Islet precursor cell (in vitro differentiated cells): ENCODE data around the gene APBA1.
"Not testable (repeated sequence)": the region's sequence is repeated elsewhere in the genome, so short reads cannot be mapped to it uniquely, and the experiment has no call there.

Experiments used
- DNase-seq: peaks from one replicate; pipeline ENCODE4 v3.0.0-alpha.2; 2018

Gene APBA1

DNA sequence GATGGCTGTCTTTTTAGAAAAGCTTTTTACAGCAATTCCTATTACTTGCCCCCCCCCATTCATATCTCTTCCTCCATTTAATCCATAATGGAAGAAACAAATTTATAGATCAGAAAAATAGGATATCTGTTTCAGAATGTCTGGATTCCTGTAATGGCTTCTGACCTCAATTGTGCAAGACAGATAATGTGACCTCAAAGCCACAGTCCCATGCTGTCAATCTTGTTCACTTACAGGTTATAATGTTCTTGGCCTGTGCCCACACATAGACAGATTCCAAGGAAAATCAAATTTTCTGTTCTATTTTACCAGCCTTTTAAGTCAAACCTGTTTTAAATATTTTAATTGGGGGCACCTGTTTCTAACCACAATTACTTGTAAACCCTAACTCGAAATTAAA lies 203.8 kb downstream of the APBA1 start:
- DNase-seq: peak; percentile 4

GRCh38 chr9:69466151-69466550 lies 206.0 kb downstream of the APBA1 start:
- DNase-seq: peak; percentile 34

DNA sequence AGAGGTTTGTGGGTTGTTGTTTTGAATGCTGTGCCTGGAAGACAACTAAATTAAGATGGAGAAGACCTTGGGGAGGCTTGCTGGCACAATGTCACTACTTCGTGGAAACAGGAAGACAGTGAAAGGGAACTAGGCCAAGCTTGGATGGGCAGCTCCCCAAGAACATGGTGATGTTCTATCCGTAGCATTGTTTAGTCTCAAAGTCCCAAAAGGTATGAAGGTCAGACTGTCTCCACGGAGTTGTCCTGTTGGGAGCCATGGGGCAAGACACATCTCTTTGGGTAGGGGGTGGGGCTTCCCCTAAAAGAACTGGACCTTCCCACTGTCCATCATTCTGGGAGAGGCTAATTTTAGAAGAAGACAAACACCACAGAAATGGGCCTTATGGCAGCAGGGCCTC lies 206.7 kb downstream of the APBA1 start:
- peak; percentile 18 for DNase-seq

GRCh38 chr9:69463497-69464068 lies 208.6 kb downstream of the APBA1 start:
- DNase-seq: peak; percentile 24

- DNase-seq: no peak
Measured at GRCh38 chr9:69462394-69462793, 209.8 kb downstream of the APBA1 start.

- peak; percentile 0 for DNase-seq
Measured at GRCh38 chr9:69461103-69461887, 210.9 kb downstream of the APBA1 start.

DNA sequence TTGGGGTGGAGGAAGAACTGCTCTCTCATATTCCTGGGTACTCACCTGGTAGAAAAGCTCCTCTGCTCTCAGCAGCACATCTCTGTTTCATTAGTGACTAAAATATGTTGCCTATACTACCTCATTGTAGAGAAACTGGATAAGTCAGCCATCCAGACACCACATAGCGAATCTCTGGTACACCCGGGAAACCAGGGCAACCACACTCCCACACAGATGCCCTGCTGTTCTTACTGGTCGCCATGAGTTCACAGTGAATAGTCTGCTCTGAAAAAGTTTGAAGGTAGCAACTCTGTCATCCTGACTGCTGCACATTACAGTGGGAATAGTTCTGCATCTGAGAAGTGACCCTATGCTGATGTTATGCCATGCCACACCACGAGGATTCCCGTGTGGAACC lies 212.2 kb downstream of the APBA1 start:
- DNase-seq: peak; percentile 18

- DNase-seq: no peak
Measured at GRCh38 chr9:69458176-69458575, 214.0 kb downstream of the APBA1 start.

GRCh38 chr9:69456201-69456600 lies 216.0 kb downstream of the APBA1 start:
- DNase-seq: peak; percentile 38

GRCh38 chr9:69455311-69455710 lies 216.9 kb downstream of the APBA1 start:
- DNase-seq: peak; percentile 43

DNA sequence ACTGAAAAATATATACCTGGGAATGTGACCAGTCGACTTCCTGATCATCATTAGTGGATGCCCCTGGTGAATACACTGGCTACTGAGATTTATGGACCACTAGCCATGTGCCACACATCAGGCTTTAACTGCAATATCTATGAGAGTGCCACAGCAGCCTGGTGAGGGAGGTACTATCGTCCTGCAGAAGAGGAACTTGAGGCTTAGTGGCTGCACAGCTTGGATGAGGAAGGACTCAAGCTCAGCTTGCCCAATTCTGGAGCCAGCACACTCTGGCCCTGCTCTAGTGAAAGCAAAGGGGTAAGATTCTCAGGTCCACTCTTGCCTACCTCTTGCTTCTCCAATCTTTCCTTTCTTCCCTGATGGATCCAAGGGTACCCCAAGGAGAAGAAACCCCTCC lies 217.8 kb downstream of the APBA1 start:
- peak; percentile 29 for DNase-seq

DNA sequence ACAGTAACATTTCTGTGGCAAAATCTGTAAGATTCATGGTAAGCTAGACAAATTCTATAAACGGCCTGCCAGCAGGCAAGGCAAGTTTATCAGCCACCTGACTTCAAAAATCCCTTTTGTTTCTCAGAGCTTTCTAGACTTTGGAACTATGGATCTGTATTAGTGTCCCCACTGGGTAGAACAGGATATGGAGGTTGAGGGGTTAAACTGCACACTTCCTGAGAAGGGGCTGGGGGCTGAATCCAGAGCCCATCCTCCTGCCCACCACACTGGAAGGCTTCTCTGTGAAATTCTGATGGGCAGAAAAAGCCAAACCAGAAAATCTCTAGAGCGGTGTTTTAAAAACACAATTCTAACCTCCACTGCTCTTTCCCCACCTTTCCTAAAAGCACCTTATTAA lies 218.4 kb downstream of the APBA1 start:
- DNase-seq: peak; percentile 6

GRCh38 chr9:69452110-69452782 lies 219.9 kb downstream of the APBA1 start:
- peak; percentile 74 for DNase-seq

DNA sequence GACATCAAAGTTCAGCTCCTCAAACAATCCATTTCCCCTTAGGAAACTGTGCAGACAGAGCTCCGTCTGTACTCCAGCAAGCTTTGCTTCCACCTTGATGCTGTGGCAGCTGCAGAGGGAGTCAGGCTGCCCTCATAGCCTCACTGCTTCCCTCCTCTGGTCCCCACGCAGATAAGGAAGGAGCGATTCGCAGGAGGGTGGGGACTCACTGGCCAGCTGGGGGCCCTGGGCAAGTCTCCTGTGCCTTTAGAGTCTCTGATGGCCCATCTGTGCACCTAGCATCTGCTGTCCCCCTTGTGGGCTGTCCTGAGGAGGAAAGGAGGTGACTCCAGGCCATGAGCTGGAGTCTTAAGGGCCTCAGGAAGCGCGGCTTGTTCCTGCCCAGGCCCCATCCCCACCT lies 225.7 kb downstream of the APBA1 start:
- no peak for DNase-seq

GRCh38 chr9:69445251-69445650 lies 226.9 kb downstream of the APBA1 start:
- no peak for DNase-seq

DNA sequence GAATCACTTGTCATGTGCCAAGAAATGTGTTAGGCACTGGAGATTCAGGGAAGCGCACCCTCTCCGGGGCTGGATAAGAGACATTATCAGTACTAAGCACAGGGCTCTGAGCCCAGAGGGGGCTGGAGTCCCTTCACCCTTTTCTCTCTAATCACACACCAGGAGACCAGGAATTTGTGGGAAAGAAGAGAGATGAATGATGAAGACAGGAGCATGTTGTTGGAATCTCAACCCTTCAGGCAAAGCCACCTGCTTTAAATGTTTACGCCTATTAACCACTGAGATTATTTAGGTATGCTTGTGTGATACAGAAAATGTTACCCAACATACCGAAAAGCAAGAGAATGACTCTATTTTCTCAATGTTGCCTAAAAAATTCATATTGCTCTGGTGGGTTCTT lies 227.4 kb downstream of the APBA1 start:
- DNase-seq: no peak

GRCh38 chr9:69444021-69444420 lies 228.2 kb downstream of the APBA1 start:
- no peak for DNase-seq

DNA sequence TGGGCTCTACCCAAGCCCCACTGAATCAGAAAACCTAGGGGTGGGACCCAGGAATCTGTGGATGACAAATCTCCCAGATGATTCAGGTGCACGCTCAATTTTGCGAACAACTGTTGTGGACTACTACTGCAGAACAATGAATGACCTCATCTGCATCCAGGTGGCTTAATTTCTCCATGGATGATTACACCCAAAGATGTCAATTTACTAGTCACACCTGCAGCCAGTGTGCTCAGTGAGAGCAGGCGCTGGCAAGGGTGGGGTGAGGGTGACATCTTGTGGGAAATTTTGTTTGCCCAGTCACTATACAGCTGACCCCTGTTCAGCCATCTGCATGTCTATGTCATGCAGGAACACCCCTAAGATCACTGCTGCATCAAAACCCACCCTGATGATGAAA lies 229.0 kb downstream of the APBA1 start:
- DNase-seq: no peak

GRCh38 chr9:69442486-69442885 lies 229.7 kb downstream of the APBA1 start:
- DNase-seq: no peak

GRCh38 chr9:69440254-69440955 lies 231.8 kb downstream of the APBA1 start:
- not testable (repeated sequence) for DNase-seq

DNA sequence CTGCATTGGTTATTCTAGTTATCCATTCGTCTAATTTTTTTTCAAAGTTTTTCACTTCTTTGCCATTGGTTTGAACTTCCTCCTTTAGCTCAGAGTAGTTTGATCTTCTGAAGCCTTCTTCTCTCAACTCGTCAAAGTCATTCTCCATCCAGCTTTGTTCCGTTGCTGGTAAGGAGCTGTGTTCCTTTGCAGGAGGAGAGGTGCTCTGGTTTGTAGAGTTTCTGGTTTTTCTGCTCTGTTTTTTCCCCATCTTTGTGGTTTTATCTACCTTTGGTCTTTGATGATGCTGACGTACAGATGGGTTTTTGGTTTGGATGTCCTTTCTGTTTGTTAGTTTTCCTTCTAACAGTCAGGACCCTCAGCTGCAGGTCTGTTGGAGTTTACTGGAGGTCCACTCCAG lies 232.5 kb downstream of the APBA1 start:
- DNase-seq: not testable (repeated sequence)

GRCh38 chr9:69433968-69434367 lies 238.2 kb downstream of the APBA1 start:
- no peak for DNase-seq

GRCh38 chr9:69433392-69433791 lies 238.8 kb downstream of the APBA1 start:
- no peak for DNase-seq

GRCh38 chr9:69432623-69433022 lies 239.5 kb downstream of the APBA1 start:
- DNase-seq: no peak
